Mesenchymal stem cell (in vitro differentiated cells and primary cell): ENCODE measurements around the gene TMEM95.
"Not testable (repeated sequence)": the region's sequence is repeated elsewhere in the genome, so short reads cannot be mapped to it uniquely, and the experiment has no call there.

Experiments
- DNase-seq: peaks from one replicate; pipeline ENCODE4 v3.0.0-alpha.2; 2013
- H2AFZ ChIP-seq: one replicate; pipeline ENCODE4 v1.6.1; 2013; ENCODE audit warnings: low read depth, mild to moderate bottlenecking, control low read depth, inconsistent platforms, low read length, moderate library complexity
- H2AK5ac ChIP-seq: 2 replicates; pipeline ENCODE4 v1.6.1; 2013; ENCODE audit warnings: low read length, moderate library complexity, mild to moderate bottlenecking, inconsistent platforms; ENCODE audit not compliant: severe bottlenecking
- H2BK120ac ChIP-seq: one replicate; pipeline ENCODE4 v1.6.1; 2013; ENCODE audit warnings: low read depth, mild to moderate bottlenecking, inconsistent platforms, low read length, moderate library complexity
- H2BK12ac ChIP-seq, 2 experiments: one replicate each; pipeline ENCODE4 v1.6.1; 2013; ENCODE audit warnings: inconsistent platforms in 2 of 2, low read length in 2 of 2, mild to moderate bottlenecking in 2 of 2, moderate library complexity in 2 of 2, control low read depth in 1 of 2
- H2BK15ac ChIP-seq: one replicate; pipeline ENCODE4 v1.6.1; 2013; ENCODE audit warnings: mild to moderate bottlenecking, low read depth, inconsistent platforms; ENCODE audit not compliant: poor library complexity, severe bottlenecking
- H2BK5ac ChIP-seq: 2 replicates; pipeline ENCODE4 v1.6.1; 2013; ENCODE audit warnings: low read depth, mild to moderate bottlenecking, low read length, control low read depth, inconsistent platforms; ENCODE audit not compliant: poor library complexity, severe bottlenecking
- H3K14ac ChIP-seq, 2 experiments: one replicate each; pipeline ENCODE4 v1.6.1; 2013; ENCODE audit warnings: inconsistent platforms in 2 of 2, low read length in 2 of 2, control low read depth in 1 of 2, mild to moderate bottlenecking in 1 of 2, moderate library complexity in 1 of 2
- H3K18ac ChIP-seq, 2 experiments: one replicate each; pipeline ENCODE4 v1.6.1; 2013; ENCODE audit warnings: inconsistent platforms in 2 of 2, low read length in 2 of 2, control low read depth in 1 of 2, low read depth in 1 of 2, mild to moderate bottlenecking in 1 of 2
- H3K23ac ChIP-seq, 2 experiments: one replicate each; pipeline ENCODE4 v1.6.1; 2013; ENCODE audit warnings: inconsistent platforms in 2 of 2, low read length in 2 of 2, mild to moderate bottlenecking in 2 of 2, moderate library complexity in 2 of 2, control low read depth in 1 of 2
- H3K27ac ChIP-seq: 2 replicates; pipeline ENCODE4 v1.5.1; 2013; ENCODE audit warnings: mild to moderate bottlenecking, moderate library complexity, low read length, control low read depth, inconsistent platforms; ENCODE audit not compliant: poor library complexity, severe bottlenecking
- H3K27me3 ChIP-seq, 2 experiments: 2 replicates each; pipeline versions ENCODE4 v1.6.1 to v1.7.0; 2013; ENCODE audit warnings: low read length in 2 of 2, mild to moderate bottlenecking in 2 of 2, moderate library complexity in 2 of 2, control low read depth in 1 of 2, inconsistent platforms in 1 of 2; ENCODE audit not compliant: control insufficient read depth in 1 of 2, insufficient read depth in 1 of 2
- H3K36me3 ChIP-seq, 2 experiments: 2 replicates each; pipeline versions ENCODE4 v1.6.1 to v1.7.0; 2013; ENCODE audit warnings: low read length in 2 of 2, control low read depth in 1 of 2, inconsistent platforms in 1 of 2, low read depth in 1 of 2, mild to moderate bottlenecking in 1 of 2; ENCODE audit not compliant: insufficient read depth in 2 of 2, control insufficient read depth in 1 of 2
- H3K4ac ChIP-seq, 2 experiments: one replicate each; pipeline ENCODE4 v1.6.1; 2013; ENCODE audit warnings: inconsistent platforms in 2 of 2, low read length in 2 of 2, mild to moderate bottlenecking in 2 of 2, moderate library complexity in 2 of 2, control low read depth in 1 of 2, low read depth in 1 of 2
- H3K4me1 ChIP-seq: 2 replicates; pipeline ENCODE4 v1.6.1; 2013; ENCODE audit warnings: low read depth, low read length, control low read depth; ENCODE audit not compliant: control insufficient read depth, insufficient read depth
- H3K4me2 ChIP-seq: 2 replicates; pipeline ENCODE4 v1.6.1; 2013; ENCODE audit warnings: low read length, mild to moderate bottlenecking, inconsistent platforms; ENCODE audit not compliant: poor library complexity, severe bottlenecking
- H3K4me3 ChIP-seq, 2 experiments: 2 replicates each; pipeline versions ENCODE4 v1.5.1 to v1.7.0; 2013; ENCODE audit warnings: low read length in 2 of 2, mild to moderate bottlenecking in 2 of 2, control low read depth in 1 of 2, low read depth in 1 of 2; ENCODE audit not compliant: insufficient read depth in 1 of 2
- H3K79me1 ChIP-seq: replicated peaks from 2 replicates; pipeline ENCODE4 v1.6.1; 2013; ENCODE audit warnings: mild to moderate bottlenecking, control low read depth, low read length, inconsistent platforms; ENCODE audit not compliant: poor library complexity, severe bottlenecking
- H3K9ac ChIP-seq: 2 replicates; pipeline ENCODE4 v1.7.0; 2013; ENCODE audit warnings: mild to moderate bottlenecking, low read length, moderate library complexity
- H3K9me3 ChIP-seq: 2 replicates; pipeline ENCODE4 v1.7.0; 2013; ENCODE audit warnings: mild to moderate bottlenecking, low read length; ENCODE audit not compliant: control insufficient read depth
- H4K8ac ChIP-seq: one replicate; pipeline ENCODE4 v1.6.1; 2013; ENCODE audit warnings: inconsistent platforms, mild to moderate bottlenecking, low read length, moderate library complexity
- H4K91ac ChIP-seq: one replicate; pipeline ENCODE4 v1.6.1; 2013; ENCODE audit warnings: mild to moderate bottlenecking, low read length, inconsistent platforms
- WGBS: methylation state at CpG from one replicate; pipeline ENCODE4 v1.1.7; 2013; ENCODE audit warnings: mixed read lengths; 5-methylcytosine and 5-hydroxymethylcytosine counted together

TMEM95 gene

GRCh38 chr17:7365963-7366362 is 11.0 kb downstream of the TMEM95 start:
- H3K36me3 ChIP-seq, DNase-seq, H3K4ac ChIP-seq, H2AFZ ChIP-seq, H2BK5ac ChIP-seq, H3K27ac ChIP-seq, H3K23ac ChIP-seq, H4K91ac ChIP-seq, H3K4me3 ChIP-seq, H2BK120ac ChIP-seq, H3K9me3 ChIP-seq, H2BK15ac ChIP-seq, H4K8ac ChIP-seq, H2BK12ac ChIP-seq, H3K4me2 ChIP-seq, H3K79me1 ChIP-seq, H3K4me1 ChIP-seq, H3K9ac ChIP-seq, H3K14ac ChIP-seq, H2AK5ac ChIP-seq, H3K18ac ChIP-seq: not testable (repeated sequence)
- peaks cover 20% of the 10 kb centered on the region in 2 experiments for H3K27me3 ChIP-seq
- 77% methylated on average over 4 of the region's 7 CpGs for WGBS

DNA sequence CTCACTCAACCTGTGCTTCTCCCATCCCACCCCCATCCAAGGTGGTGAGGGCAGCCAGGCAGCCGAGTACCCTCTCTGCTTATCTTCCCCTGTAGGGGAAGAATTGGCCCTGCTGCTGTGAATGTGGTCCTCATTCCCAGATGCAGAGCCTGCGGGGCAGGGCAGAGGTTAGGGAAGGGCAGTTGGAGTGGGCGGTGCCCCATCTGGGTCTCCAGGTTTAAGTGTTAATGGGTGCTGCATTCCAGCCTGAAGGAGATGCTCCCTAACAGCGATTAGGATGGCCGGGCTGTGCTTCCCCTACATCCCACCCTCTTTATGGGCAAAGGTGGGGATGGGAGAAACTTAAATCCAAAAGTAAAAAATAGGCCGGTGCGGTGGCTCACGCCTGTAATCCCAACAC is 12.1 kb downstream of the TMEM95 start:
- H4K8ac ChIP-seq, result no peak overlapping the region
- no peaks in the 10 kb centered on the region for H3K36me3 ChIP-seq
- H2AK5ac ChIP-seq, result no peak overlapping the region
- no peak overlapping the region for H3K4me2 ChIP-seq
- H3K14ac ChIP-seq, result no peak overlapping the region
- H2AFZ ChIP-seq, result no peak overlapping the region
- 91% methylated on average over 5 of the region's 8 CpGs for WGBS
- H3K27me3 ChIP-seq, result peaks cover 20% of the 10 kb centered on the region in 2 experiments
- no peak overlapping the region for H3K9ac ChIP-seq
- H3K79me1 ChIP-seq, result no peaks in the 10 kb centered on the region
- H3K27ac ChIP-seq, result no peak overlapping the region
- no peak for DNase-seq
- H3K4me1 ChIP-seq, result no peaks in the 10 kb centered on the region
- no peak overlapping the region for H3K4ac ChIP-seq
- no peak overlapping the region for H3K18ac ChIP-seq
- no peak overlapping the region for H2BK120ac ChIP-seq
- no peak overlapping the region for H2BK5ac ChIP-seq
- H2BK12ac ChIP-seq, result no peak overlapping the region
- H3K23ac ChIP-seq, result peak overlapping the region in 1 of 2 experiments; percentile 59
- H3K4me3 ChIP-seq, result no peak overlapping the region
- no peak overlapping the region for H4K91ac ChIP-seq
- no peak overlapping the region for H2BK15ac ChIP-seq
- no peaks in the 10 kb centered on the region for H3K9me3 ChIP-seq

DNA sequence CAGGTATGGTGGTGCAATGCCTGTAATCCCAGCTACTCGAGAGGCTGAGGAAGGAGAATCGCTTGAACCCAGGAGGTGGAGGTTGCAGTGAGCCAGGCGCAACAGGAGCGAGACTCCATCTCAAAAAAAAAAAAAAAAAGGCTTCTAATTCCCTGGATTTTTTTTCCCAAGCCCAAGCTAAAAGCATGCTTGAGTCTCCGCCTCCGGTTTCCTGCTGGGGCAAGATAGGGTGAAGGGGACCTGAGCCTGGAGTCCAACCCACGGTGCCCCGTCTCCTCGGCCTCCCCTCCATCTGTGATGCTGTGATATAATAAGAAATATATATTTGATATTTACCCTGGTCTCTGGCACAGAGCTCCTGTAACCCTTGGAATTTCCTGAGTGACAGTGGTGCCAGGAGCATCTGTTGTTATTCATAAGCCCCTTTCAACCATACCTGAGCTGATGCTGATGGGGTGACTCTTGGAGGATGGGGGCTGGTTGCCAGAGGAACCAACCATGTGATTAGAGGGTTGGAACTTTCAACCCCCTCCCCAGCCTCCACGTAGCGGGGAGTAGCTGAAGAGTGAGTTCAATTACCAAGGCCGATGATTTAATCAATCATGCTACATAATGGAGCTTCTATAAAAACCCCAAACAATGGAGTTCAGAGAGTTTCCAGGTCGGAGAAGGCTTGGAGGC is 13.1 kb downstream of the TMEM95 start:
- Histone ChIP-seq H4K91ac (no peak overlapping the region), H3K27ac (no peak overlapping the region), H3K27me3 (peaks cover 20% of the 10 kb centered on the region in 2 experiments), H3K4me2 (no peak overlapping the region), H2BK5ac (no peak overlapping the region), H3K18ac (no peak overlapping the region), H2AFZ (no peak overlapping the region), H2AK5ac (no peak overlapping the region), H3K9me3 (no peaks in the 10 kb centered on the region), H3K4me3 (no peak overlapping the region), H3K79me1 (no peaks in the 10 kb centered on the region), H3K9ac (no peak overlapping the region), H2BK120ac (no peak overlapping the region), H4K8ac (no peak overlapping the region), H3K14ac (no peak overlapping the region), H3K36me3 (no peaks in the 10 kb centered on the region), H3K23ac (no peak overlapping the region), H3K4me1 (no peaks in the 10 kb centered on the region), H2BK12ac (no peak overlapping the region), H3K4ac (no peak overlapping the region), H2BK15ac (no peak overlapping the region)
- 83% methylated on average over 7 of the region's 13 CpGs for WGBS
- DNase-seq, result no peak

DNA sequence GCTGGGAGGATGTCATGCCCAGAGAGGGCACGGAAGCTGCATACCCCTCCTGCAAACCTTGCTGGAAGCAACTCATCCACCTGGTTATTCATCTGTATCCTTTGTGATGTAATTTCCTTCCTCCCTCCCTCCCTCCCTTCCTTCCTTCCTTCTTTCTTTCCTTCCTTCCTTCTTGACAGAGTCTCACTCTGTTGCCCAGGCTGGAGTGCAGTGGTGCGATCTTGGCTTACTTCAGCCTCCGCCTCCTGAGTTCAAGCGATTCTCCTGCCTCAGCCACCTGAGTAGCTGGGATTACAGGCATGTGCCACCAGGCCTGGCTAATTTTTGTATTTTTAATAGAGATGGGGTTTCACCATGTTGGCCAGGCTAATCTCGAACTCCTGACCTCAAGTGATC is 13.6 kb downstream of the TMEM95 start:
- WGBS, result 94% methylated on average over 5 of the region's 5 CpGs
- not testable (repeated sequence) for H4K91ac ChIP-seq

More for the DNA sequence above, 13.6 kb downstream of the TMEM95 start:
- not testable (repeated sequence) for H3K4me2 ChIP-seq, H3K4me3 ChIP-seq, H3K9ac ChIP-seq, H2BK15ac ChIP-seq, DNase-seq, H3K14ac ChIP-seq, H3K4ac ChIP-seq, H3K9me3 ChIP-seq, H2BK12ac ChIP-seq, H3K23ac ChIP-seq, H2BK120ac ChIP-seq, H2AK5ac ChIP-seq, H3K79me1 ChIP-seq, H2BK5ac ChIP-seq, H3K4me1 ChIP-seq, H3K18ac ChIP-seq, H2AFZ ChIP-seq, H3K27ac ChIP-seq, H4K8ac ChIP-seq, H3K36me3 ChIP-seq
- peaks cover 20% of the 10 kb centered on the region in 2 experiments for H3K27me3 ChIP-seq
